Chondrocyte (in vitro differentiated cells): Measurements from ENCODE around the gene ST7. TPM values are rescaled to one million over a fixed set of nuclear protein-coding genes. Genes with fewer than 3 reads are reported as not detected.

Experiments
- DNase-seq: peaks from one replicate; pipeline ENCODE4 v3.0.0; 2021; ENCODE audit warnings: mixed read lengths, low spot score
- H3K27ac Mint-ChIP-seq: one replicate; pipeline ENCODE4 v1.8.0; 2021; ENCODE audit warnings: mild to moderate bottlenecking, moderate library complexity, mixed read lengths; ENCODE audit not compliant: unreplicated experiment
- H3K27me3 Mint-ChIP-seq: 2 replicates; pipeline ENCODE4 v1.8.0; 2021; ENCODE audit warnings: low read depth, mixed read lengths
- H3K36me3 Mint-ChIP-seq: 2 replicates; pipeline ENCODE4 v1.8.0; 2021; ENCODE audit warnings: low read depth, mixed read lengths
- H3K4me1 Mint-ChIP-seq: 2 replicates; pipeline ENCODE4 v1.8.0; 2021; ENCODE audit warnings: low read depth, mild to moderate bottlenecking, mixed read lengths
- H3K4me3 Mint-ChIP-seq: one replicate; pipeline ENCODE4 v1.8.0; 2021; ENCODE audit warnings: mild to moderate bottlenecking, moderate library complexity, mixed read lengths; ENCODE audit not compliant: unreplicated experiment
- H3K9me3 Mint-ChIP-seq: 2 replicates; pipeline ENCODE4 v1.8.0; 2021; ENCODE audit warnings: low read depth, mixed read lengths
- total RNA-seq: library from RNA; stranded (reverse); gene quantifications from 3 replicates; pipeline ENCODE4 v1.2.1, GENCODE V29; 2021
- TF ChIP-seq, protein P1 (sequence below): fragments of 200-600 bp; sonication (generic); IDR thresholded peaks from 2 replicates; pipeline ENCODE4 v1.5.0; 2021; ENCODE audit warnings: antibody characterized with exemption, mild to moderate bottlenecking, moderate library complexity

Gene ST7
- total RNA-seq, 1 donor from 2014 or later = 69.7 TPM

- no peaks in the 10 kb centered on the region for H3K27me3 Mint-ChIP-seq
- TF ChIP-seq, protein P1, sequence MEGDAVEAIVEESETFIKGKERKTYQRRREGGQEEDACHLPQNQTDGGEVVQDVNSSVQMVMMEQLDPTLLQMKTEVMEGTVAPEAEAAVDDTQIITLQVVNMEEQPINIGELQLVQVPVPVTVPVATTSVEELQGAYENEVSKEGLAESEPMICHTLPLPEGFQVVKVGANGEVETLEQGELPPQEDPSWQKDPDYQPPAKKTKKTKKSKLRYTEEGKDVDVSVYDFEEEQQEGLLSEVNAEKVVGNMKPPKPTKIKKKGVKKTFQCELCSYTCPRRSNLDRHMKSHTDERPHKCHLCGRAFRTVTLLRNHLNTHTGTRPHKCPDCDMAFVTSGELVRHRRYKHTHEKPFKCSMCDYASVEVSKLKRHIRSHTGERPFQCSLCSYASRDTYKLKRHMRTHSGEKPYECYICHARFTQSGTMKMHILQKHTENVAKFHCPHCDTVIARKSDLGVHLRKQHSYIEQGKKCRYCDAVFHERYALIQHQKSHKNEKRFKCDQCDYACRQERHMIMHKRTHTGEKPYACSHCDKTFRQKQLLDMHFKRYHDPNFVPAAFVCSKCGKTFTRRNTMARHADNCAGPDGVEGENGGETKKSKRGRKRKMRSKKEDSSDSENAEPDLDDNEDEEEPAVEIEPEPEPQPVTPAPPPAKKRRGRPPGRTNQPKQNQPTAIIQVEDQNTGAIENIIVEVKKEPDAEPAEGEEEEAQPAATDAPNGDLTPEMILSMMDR = no peak
- H3K9me3 Mint-ChIP-seq = no peaks in the 10 kb centered on the region
- no peak for DNase-seq
- peaks cover 23% of the 10 kb centered on the region for H3K36me3 Mint-ChIP-seq
- peaks cover 17% of the 10 kb centered on the region for H3K4me1 Mint-ChIP-seq
- no peak overlapping the region for H3K4me3 Mint-ChIP-seq
- peak overlapping the region; percentile 28 for H3K27ac Mint-ChIP-seq
These were observed 189.8 kb downstream of the ST7 start for GRCh38 chr7:117143066-117143465.

GRCh38 chr7:117143580-117143979 lies 190.3 kb downstream of the ST7 start:
- DNase-seq = no peak
- no peak overlapping the region for H3K27ac Mint-ChIP-seq
- no peak overlapping the region for H3K4me3 Mint-ChIP-seq
- peaks cover 21% of the 10 kb centered on the region for H3K36me3 Mint-ChIP-seq
- TF ChIP-seq, protein P1 = no peak
- peaks cover 17% of the 10 kb centered on the region for H3K4me1 Mint-ChIP-seq
- no peaks in the 10 kb centered on the region for H3K27me3 Mint-ChIP-seq
- no peaks in the 10 kb centered on the region for H3K9me3 Mint-ChIP-seq

DNA sequence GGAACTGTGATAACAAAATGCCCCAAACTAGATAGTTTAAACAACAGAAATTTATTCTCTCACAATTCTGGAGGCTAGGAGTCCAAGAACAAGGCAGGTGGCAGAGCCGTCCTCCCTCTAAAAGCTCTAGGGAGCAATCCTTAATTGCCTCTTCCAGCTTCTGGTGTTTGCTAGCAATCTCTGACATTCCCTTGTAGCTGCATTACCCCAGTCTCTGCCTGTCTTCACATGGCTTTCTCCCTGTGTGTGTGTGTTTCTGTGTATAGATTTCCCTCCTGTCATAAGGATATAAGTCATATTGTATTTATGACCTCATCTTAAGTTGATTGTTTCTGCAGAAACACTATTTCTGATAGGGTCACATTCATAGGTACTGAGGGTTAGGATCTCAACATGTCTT lies 192.0 kb downstream of the ST7 start:
- Mint-ChIP-seq H3K4me1 (peaks cover 17% of the 10 kb centered on the region), H3K27me3 (no peaks in the 10 kb centered on the region), H3K36me3 (peaks cover 14% of the 10 kb centered on the region), H3K27ac (peak overlapping the region; percentile 1), H3K4me3 (no peak overlapping the region), H3K9me3 (no peaks in the 10 kb centered on the region)
- TF ChIP-seq, protein P1 = no peak
- no peak for DNase-seq

- Mint-ChIP-seq H3K36me3 (peaks cover 15% of the 10 kb centered on the region), H3K27me3 (no peaks in the 10 kb centered on the region), H3K9me3 (no peaks in the 10 kb centered on the region), H3K4me1 (peaks cover 17% of the 10 kb centered on the region), H3K27ac (peak overlapping the region; percentile 42), H3K4me3 (no peak overlapping the region)
- TF ChIP-seq, protein P1 = no peak
- DNase-seq = no peak
These were observed 192.8 kb downstream of the ST7 start for GRCh38 chr7:117146059-117146458.

- TF ChIP-seq, protein P1 = no peak
- Mint-ChIP-seq H3K27ac (peak overlapping the region; percentile 42), H3K4me3 (no peak overlapping the region), H3K27me3 (no peaks in the 10 kb centered on the region), H3K4me1 (peaks cover 17% of the 10 kb centered on the region), H3K36me3 (peaks cover 17% of the 10 kb centered on the region), H3K9me3 (no peaks in the 10 kb centered on the region)
- DNase-seq = no peak
These were observed 193.2 kb downstream of the ST7 start for GRCh38 chr7:117146511-117146910.
